CD4-positive, alpha-beta T cell (primary cell): ENCODE results near the gene OBP2A. TPM values are rescaled to one million over a fixed set of nuclear protein-coding genes. Genes with fewer than 3 reads are reported as not detected.

ENCODE experiments used
- ATAC-seq: fragments of 200-7000 bp; cut with Tn5 transposase; one replicate; pipeline ENCODE4 v1.10.0; 2022; ENCODE audit warnings: mild to moderate bottlenecking; ENCODE audit not compliant: poor library complexity
- CTCF ChIA-PET: fragments of 350-600 bp; sonication (Branson Sonifier 250); formaldehyde crosslinking; loops from one replicate; lab custom pipeline; 2021; ENCODE audit warnings: antibody characterized with exemption, inconsistent platforms; lab: Charles Lee
- POLR2A ChIA-PET: fragments of 350-600 bp; sonication (Branson Sonifier 250); formaldehyde crosslinking; loops from one replicate; lab custom pipeline; 2021; ENCODE audit warnings: antibody characterized with exemption, inconsistent platforms; lab: Charles Lee
- DNase-seq, 14 experiments: peaks; one replicate each; pipeline ENCODE4 v3.0.0-alpha.2; 2013 to 2020; ENCODE audit warnings: mixed read lengths in 2 of 14
- H3K27ac ChIP-seq, 2 donors: one replicate each; pipeline versions ENCODE4 v1.5.1 to v1.7.0; 2013; ENCODE audit warnings: low read length in 2 of 2, low read depth in 1 of 2, mild to moderate bottlenecking in 1 of 2
- H3K27me3 ChIP-seq, 2 experiments: 1 replicate in 1 of 2; 2 replicates in 1 of 2; pipeline versions ENCODE4 v1.6.1 to v1.7.0; 2013; ENCODE audit warnings: low read length in 2 of 2, control low read depth in 1 of 2, mild to moderate bottlenecking in 1 of 2, moderate library complexity in 1 of 2; ENCODE audit not compliant: insufficient read depth in 2 of 2, control insufficient read depth in 1 of 2
- H3K36me3 ChIP-seq: one replicate; pipeline ENCODE4 v1.6.1; 2013; ENCODE audit warnings: low read length, control low read depth; ENCODE audit not compliant: insufficient read depth
- H3K4me1 ChIP-seq: one replicate; pipeline ENCODE4 v1.6.1; 2013; ENCODE audit warnings: low read length, control low read depth; ENCODE audit not compliant: insufficient read depth
- H3K4me3 ChIP-seq: one replicate; pipeline ENCODE4 v1.5.1; 2013; ENCODE audit warnings: mild to moderate bottlenecking, low read length, moderate library complexity
- H3K9me3 ChIP-seq, 2 experiments: 1 replicate in 1 of 2; 2 replicates in 1 of 2; pipeline versions ENCODE4 v1.6.1 to v1.7.0; 2013; ENCODE audit warnings: low read length in 2 of 2, mild to moderate bottlenecking in 2 of 2, control low read depth in 1 of 2, moderate library complexity in 1 of 2; ENCODE audit not compliant: control insufficient read depth in 1 of 2, insufficient read depth in 1 of 2
- H3K27ac Mint-ChIP-seq: one replicate; pipeline ENCODE4 v1.8.0; 2020; ENCODE audit warnings: mixed read lengths
- H3K27me3 Mint-ChIP-seq: one replicate; pipeline ENCODE4 v1.8.0; 2021; ENCODE audit warnings: mixed read lengths
- H3K36me3 Mint-ChIP-seq: one replicate; pipeline ENCODE4 v1.8.0; 2021; ENCODE audit warnings: low read depth, mixed read lengths
- H3K4me1 Mint-ChIP-seq: one replicate; pipeline ENCODE4 v1.8.0; 2021; ENCODE audit warnings: low read depth, mixed read lengths
- H3K4me3 Mint-ChIP-seq: one replicate; pipeline ENCODE4 v1.8.0; 2020; ENCODE audit warnings: mild to moderate bottlenecking, mixed read lengths
- H3K9me3 Mint-ChIP-seq: one replicate; pipeline ENCODE4 v1.8.0; 2020; ENCODE audit warnings: mixed read lengths
- CTCF ChIP-seq: fragments of 200-600 bp; IDR thresholded peaks from one replicate; pipeline ENCODE4 v1.8.0; 2022; ENCODE audit warnings: antibody characterized with exemption, mild to moderate bottlenecking
- intact Hi-C, 2 experiments: fragments of 100-400 bp; cut with DNase I in 1 of 2; cut with micrococcal nuclease in 1 of 2; formaldehyde crosslinking; loops; one replicate each; pipeline versions ENCODE4 v1.15.1 to v1.9.0; 2023 to 2025; cut with DNase I, micrococcal nuclease
- total RNA-seq, 174 experiments: library from RNA in 2 of 174; stranded (reverse) in 2 of 174; gene quantifications; one replicate each; pipeline ENCODE4 v1.2.3 and lab custom pipeline; 2021 to 2026

Gene OBP2A
- total RNA-seq, 2 experiments from 2014 or later = not detected

GRCh38 chr9:135521608-135522095 lies 24.3 kb upstream of the OBP2A start:
- intact Hi-C loops = no loop called here
- DNase-seq (no peak), ATAC-seq (no peak)

GRCh38 chr9:135522137-135522877 lies 23.6 kb upstream of the OBP2A start:
- H3K9me3 Mint-ChIP-seq = no peaks in the 10 kb centered on the region
- CTCF ChIA-PET = no interaction called here
- Histone ChIP-seq H3K9me3 (peaks cover 0 to 9% of the 10 kb centered on the region in 2 experiments), H3K27ac (no peak overlapping the region), H3K36me3 (no peaks in the 10 kb centered on the region), H3K4me1 (no peaks in the 10 kb centered on the region), H3K27me3 (peaks cover 2 to 5% of the 10 kb centered on the region in 2 experiments), H3K4me3 (no peak overlapping the region)
- intact Hi-C loops = no loop called here
- no peak overlapping the region for H3K27ac Mint-ChIP-seq
- H3K36me3 Mint-ChIP-seq = no peaks in the 10 kb centered on the region
- H3K4me1 Mint-ChIP-seq = no peaks in the 10 kb centered on the region
- TF ChIP-seq CTCF = no peak
- H3K27me3 Mint-ChIP-seq = peaks cover 10% of the 10 kb centered on the region
- no peak overlapping the region for H3K4me3 Mint-ChIP-seq
- no peak for DNase-seq
- no peak for ATAC-seq
- POLR2A ChIA-PET = no interaction called here

More at GRCh38 chr9:135521608-135522095, 24.3 kb upstream of the OBP2A start:
- H3K4me1 Mint-ChIP-seq = no peaks in the 10 kb centered on the region
- ChIA-PET POLR2A (no interaction called here), CTCF (no interaction called here)
- no peak for TF ChIP-seq CTCF
- no peak overlapping the region for H3K27ac Mint-ChIP-seq
- Histone ChIP-seq H3K9me3 (peaks cover 0 to 2% of the 10 kb centered on the region in 2 experiments), H3K4me1 (no peaks in the 10 kb centered on the region), H3K36me3 (no peaks in the 10 kb centered on the region), H3K4me3 (no peak overlapping the region), H3K27ac (no peak overlapping the region), H3K27me3 (peaks cover 2 to 5% of the 10 kb centered on the region in 2 experiments)
- H3K9me3 Mint-ChIP-seq = no peaks in the 10 kb centered on the region
- peaks cover 13% of the 10 kb centered on the region for H3K27me3 Mint-ChIP-seq
- H3K4me3 Mint-ChIP-seq = no peak overlapping the region
- H3K36me3 Mint-ChIP-seq = no peaks in the 10 kb centered on the region

GRCh38 chr9:135522931-135523330 lies 23.0 kb upstream of the OBP2A start:
- ChIA-PET POLR2A (no interaction called here), CTCF (no interaction called here)
- H3K9me3 ChIP-seq = peaks cover 0 to 10% of the 10 kb centered on the region in 2 experiments
- Mint-ChIP-seq H3K4me3 (no peak overlapping the region), H3K9me3 (no peaks in the 10 kb centered on the region), H3K4me1 (no peaks in the 10 kb centered on the region), H3K36me3 (no peaks in the 10 kb centered on the region), H3K27me3 (peaks cover 6% of the 10 kb centered on the region), H3K27ac (no peak overlapping the region)
- ATAC-seq (no peak), DNase-seq (no peak)
- H3K36me3 ChIP-seq = no peaks in the 10 kb centered on the region
- H3K27me3 ChIP-seq = peaks cover 2 to 5% of the 10 kb centered on the region in 2 experiments
- intact Hi-C loops = no loop called here
- TF ChIP-seq CTCF = no peak
- H3K4me1 ChIP-seq = no peaks in the 10 kb centered on the region
- H3K4me3 ChIP-seq = no peak overlapping the region
- no peak overlapping the region for H3K27ac ChIP-seq
